NAMALWA (cell line): ENCODE results near the gene PARP3.
"Not testable (repeated sequence)": the region's sequence is repeated elsewhere in the genome, so short reads cannot be mapped to it uniquely, and the experiment has no call there.

ENCODE experiments used
- DNase-seq: peaks from one replicate; pipeline ENCODE4 v3.0.0-alpha.2; 2015; ENCODE audit warnings: low spot score

The PARP3 gene

GRCh38 chr3:51941798-51942602 lies at the start of gene PARP3, which contains the start of gene RRP9:
PARP3 (plus strand) TSS chr3:51942363; CDS start chr3:51943356, 993 bp downstream.
RRP9 (minus strand) TSS chr3:51941904; CDS start chr3:51941867, 37 bp downstream.
- DNase-seq: peak; percentile 98

- DNase-seq: no peak
These were observed 47.8 kb upstream of the PARP3 start for GRCh38 chr3:51894391-51894790.

- DNase-seq: no peak
These were observed 47.2 kb upstream of the PARP3 start for GRCh38 chr3:51894939-51895338.

- no peak for DNase-seq
These were observed 45.4 kb upstream of the PARP3 start for GRCh38 chr3:51896607-51897305.

GRCh38 chr3:51897391-51897790 lies 44.8 kb upstream of the PARP3 start:
- DNase-seq: no peak

- DNase-seq: not testable (repeated sequence)
These were observed 42.1 kb upstream of the PARP3 start for GRCh38 chr3:51900043-51900442.

GRCh38 chr3:51902361-51902760 lies 39.8 kb upstream of the PARP3 start:
- DNase-seq: not testable (repeated sequence)

GRCh38 chr3:51904034-51904823 lies 37.9 kb upstream of the PARP3 start:
- no peak for DNase-seq

GRCh38 chr3:51908026-51908425 lies 34.1 kb upstream of the PARP3 start:
- DNase-seq: no peak

GRCh38 chr3:51916418-51916817 lies 25.7 kb upstream of the PARP3 start:
- no peak for DNase-seq

- no peak for DNase-seq
These were observed 21.0 kb upstream of the PARP3 start for GRCh38 chr3:51921081-51921578.

- DNase-seq: no peak
These were observed 14.8 kb upstream of the PARP3 start for GRCh38 chr3:51927061-51927977.

- no peak for DNase-seq
These were observed 13.7 kb upstream of the PARP3 start for GRCh38 chr3:51928438-51928837.

- not testable (repeated sequence) for DNase-seq
These were observed 13.2 kb upstream of the PARP3 start for GRCh38 chr3:51928981-51929380.

- DNase-seq: no peak
These were observed 12.7 kb upstream of the PARP3 start for GRCh38 chr3:51929420-51930003.

- no peak for DNase-seq
These were observed 11.7 kb upstream of the PARP3 start for GRCh38 chr3:51930439-51930838.

GRCh38 chr3:51931756-51932155 lies 10.4 kb upstream of the PARP3 start:
- DNase-seq: no peak

GRCh38 chr3:51932471-51933370 lies 9.4 kb upstream of the PARP3 start:
- no peak for DNase-seq

- no peak for DNase-seq
These were observed 8.6 kb upstream of the PARP3 start for GRCh38 chr3:51933471-51934138.
